KOPT-K1 (cell line): Measurements from ENCODE around the gene FASTKD1.
"Not testable (repeated sequence)": the region's sequence is repeated elsewhere in the genome, so short reads cannot be mapped to it uniquely, and the experiment has no call there.

ENCODE experiments used
- H3K27ac ChIP-seq: fragments of 200-600 bp; sonication (generic); 2 replicates; pipeline ENCODE4 v1.5.1; 2016; ENCODE audit warnings: antibody characterized with exemption, mild to moderate bottlenecking, low read depth, low read length; ENCODE audit not compliant: poor library complexity, severe bottlenecking
- H3K36me3 ChIP-seq: fragments of 200-600 bp; sonication (generic); 2 replicates; pipeline ENCODE4 v1.5.1; 2017; ENCODE audit warnings: antibody characterized with exemption, mild to moderate bottlenecking, low read length, moderate library complexity; ENCODE audit not compliant: insufficient read depth
- H3K9me3 ChIP-seq: fragments of 200-600 bp; sonication (generic); 2 replicates; pipeline ENCODE4 v1.5.1; 2017; ENCODE audit warnings: antibody characterized with exemption, low read length, mild to moderate bottlenecking; ENCODE audit not compliant: insufficient read depth, poor library complexity, severe bottlenecking

FASTKD1 gene

GRCh38 chr2:169573160-169573973 lies at the start of gene FASTKD1:
FASTKD1 (minus strand) TSS chr2:169573865; CDS start chr2:169572029, 1,836 bp downstream.
- Histone ChIP-seq H3K27ac (peak within 1 kb of the TSS; percentile 73), H3K36me3 (peaks cover 25% of the 10 kb centered on the region), H3K9me3 (no peaks in the 10 kb centered on the region)

GRCh38 chr2:169623235-169623634 lies 49.6 kb upstream of the FASTKD1 start:
- peaks cover 99% of the 10 kb centered on the region for H3K36me3 ChIP-seq
- no peaks in the 10 kb centered on the region for H3K9me3 ChIP-seq
- H3K27ac ChIP-seq, result no peak overlapping the region

- Histone ChIP-seq H3K36me3 (peaks cover 93% of the 10 kb centered on the region), H3K27ac (no peak overlapping the region), H3K9me3 (peaks cover 9% of the 10 kb centered on the region)
Measured at GRCh38 chr2:169620509-169620908, 46.8 kb upstream of the FASTKD1 start.

GRCh38 chr2:169619946-169620345 lies 46.3 kb upstream of the FASTKD1 start:
- Histone ChIP-seq H3K27ac (no peak overlapping the region), H3K9me3 (peaks cover 12% of the 10 kb centered on the region), H3K36me3 (peaks cover 93% of the 10 kb centered on the region)

- Histone ChIP-seq H3K9me3 (peaks cover 12% of the 10 kb centered on the region), H3K36me3 (peaks cover 93% of the 10 kb centered on the region)
- H3K27ac ChIP-seq, result not testable (repeated sequence)
Measured at GRCh38 chr2:169615982-169616381, 42.3 kb upstream of the FASTKD1 start.

GRCh38 chr2:169613876-169614275 lies 40.2 kb upstream of the FASTKD1 start:
- Histone ChIP-seq H3K9me3 (peaks cover 12% of the 10 kb centered on the region), H3K27ac (no peak overlapping the region), H3K36me3 (peaks cover 93% of the 10 kb centered on the region)

- Histone ChIP-seq H3K27ac (no peak overlapping the region), H3K36me3 (peaks cover 98% of the 10 kb centered on the region), H3K9me3 (no peaks in the 10 kb centered on the region)
Measured at GRCh38 chr2:169609264-169609663, 35.6 kb upstream of the FASTKD1 start.

- Histone ChIP-seq H3K27ac (no peak overlapping the region), H3K9me3 (no peaks in the 10 kb centered on the region), H3K36me3 (peaks cover 19% of the 10 kb centered on the region)
Measured at GRCh38 chr2:169599568-169599967, 25.9 kb upstream of the FASTKD1 start.

GRCh38 chr2:169598982-169599381 lies 25.3 kb upstream of the FASTKD1 start:
- Histone ChIP-seq H3K9me3 (no peaks in the 10 kb centered on the region), H3K27ac (no peak overlapping the region), H3K36me3 (peaks cover 19% of the 10 kb centered on the region)

- not testable (repeated sequence) for H3K27ac ChIP-seq, H3K9me3 ChIP-seq
- H3K36me3 ChIP-seq, result peaks cover 16% of the 10 kb centered on the region
Measured at GRCh38 chr2:169596546-169596945, 22.9 kb upstream of the FASTKD1 start.

- no peaks in the 10 kb centered on the region for H3K9me3 ChIP-seq
Measured at GRCh38 chr2:169590804-169591203, 17.1 kb upstream of the FASTKD1 start.

GRCh38 chr2:169585673-169586072 lies 12.0 kb upstream of the FASTKD1 start:
- peaks cover 13% of the 10 kb centered on the region for H3K9me3 ChIP-seq
- H3K27ac ChIP-seq, result peak overlapping the region; percentile 97
- H3K36me3 ChIP-seq, result peaks cover 12% of the 10 kb centered on the region; the same call in 1 of the 2 replicates

More at GRCh38 chr2:169590804-169591203, 17.1 kb upstream of the FASTKD1 start:
- peaks cover 23% of the 10 kb centered on the region; the same call in 1 of the 2 replicates for H3K36me3 ChIP-seq
- no peak overlapping the region for H3K27ac ChIP-seq

- peaks cover 13% of the 10 kb centered on the region for H3K9me3 ChIP-seq
- H3K27ac ChIP-seq, result peak within 1 kb of the TSS; percentile 97
Measured at GRCh38 chr2:169584005-169584877, 10.6 kb upstream of the FASTKD1 start, which contains the start of gene PPIG. PPIG (plus strand) TSS chr2:169584351; CDS start chr2:169604042, 19,691 bp downstream.

GRCh38 chr2:169583518-169583917 lies 9.9 kb upstream of the FASTKD1 start:
- H3K27ac ChIP-seq, result no peak overlapping the region

More at GRCh38 chr2:169584005-169584877, 10.6 kb upstream of the FASTKD1 start, which contains the start of gene PPIG:
- peaks cover 8% of the 10 kb centered on the region; the same call in 1 of the 2 replicates for H3K36me3 ChIP-seq

More at GRCh38 chr2:169583518-169583917, 9.9 kb upstream of the FASTKD1 start:
- H3K36me3 ChIP-seq, result peaks cover 8% of the 10 kb centered on the region; the same call in 1 of the 2 replicates
- H3K9me3 ChIP-seq, result peaks cover 13% of the 10 kb centered on the region
